Non-pigmented ciliary epithelial cell (primary cell): ENCODE results near the gene UGT3A2.
"Not testable (repeated sequence)": the region's sequence is repeated elsewhere in the genome, so short reads cannot be mapped to it uniquely, and the experiment has no call there.

ENCODE experiments used
- DNase-seq: peaks from one replicate; pipeline ENCODE4 v3.0.0-alpha.2; 2010; ENCODE audit warnings: low read depth

Gene UGT3A2

DNA sequence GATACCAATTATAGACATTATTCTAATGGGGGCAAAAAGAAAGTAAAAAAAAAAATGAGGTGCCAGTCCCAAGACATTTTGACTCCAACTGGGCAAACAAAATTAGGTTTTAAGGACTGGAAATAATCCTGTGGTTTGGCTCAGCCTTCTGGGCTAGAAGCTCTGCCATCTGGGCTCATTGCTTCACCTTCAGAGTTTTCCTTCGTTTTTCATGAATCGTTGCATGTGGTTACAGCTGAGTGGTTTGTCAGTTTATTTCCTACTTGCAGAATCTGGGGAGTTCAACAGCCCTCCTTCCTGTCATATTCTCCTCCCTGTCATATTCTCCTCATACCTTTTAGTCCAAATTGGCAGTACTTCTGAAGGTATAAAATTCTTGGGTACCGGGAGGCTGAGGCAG is 12.0 kb downstream of the UGT3A2 start:
- DNase-seq: no peak

DNA sequence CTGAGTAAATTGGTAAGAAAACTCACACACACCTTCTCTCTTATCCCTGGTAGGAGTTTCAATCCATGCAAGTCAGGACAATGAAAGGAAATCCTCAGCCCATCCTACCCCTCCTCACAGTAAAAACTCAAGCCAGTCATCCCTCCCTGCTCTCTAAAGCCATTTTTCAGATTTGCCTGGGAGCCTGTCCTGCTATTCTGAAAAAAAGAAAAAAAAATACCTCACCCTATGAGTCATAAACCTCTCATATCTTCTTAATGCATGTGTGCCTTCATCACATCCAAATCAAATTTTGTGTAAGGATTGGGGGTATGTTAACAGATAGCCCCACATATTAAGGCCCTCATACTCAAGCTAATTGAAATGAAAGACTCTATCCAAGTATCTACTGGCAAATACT is 14.1 kb downstream of the UGT3A2 start:
- DNase-seq: no peak

- DNase-seq: no peak
Measured at GRCh38 chr5:36049949-36050348, 16.7 kb downstream of the UGT3A2 start.

GRCh38 chr5:36047384-36048160 is 19.1 kb downstream of the UGT3A2 start:
- DNase-seq: no peak

GRCh38 chr5:36045895-36046294 is 20.8 kb downstream of the UGT3A2 start:
- no peak for DNase-seq

DNA sequence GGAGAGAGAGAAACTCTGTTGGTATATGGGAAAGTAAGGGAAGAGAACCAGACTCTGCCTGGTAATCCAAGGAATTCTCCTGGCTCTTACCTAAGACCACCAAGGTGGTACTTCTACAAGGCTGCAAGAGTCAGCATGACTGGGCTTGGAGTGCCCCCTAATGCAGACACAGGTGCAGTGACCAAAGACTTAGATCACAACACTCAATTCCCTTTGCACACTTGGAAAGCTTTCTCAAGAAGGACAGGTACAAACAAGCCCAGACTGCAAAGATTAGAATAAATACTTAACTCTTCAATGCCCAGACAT is 25.2 kb downstream of the UGT3A2 start:
- DNase-seq: no peak

DNA sequence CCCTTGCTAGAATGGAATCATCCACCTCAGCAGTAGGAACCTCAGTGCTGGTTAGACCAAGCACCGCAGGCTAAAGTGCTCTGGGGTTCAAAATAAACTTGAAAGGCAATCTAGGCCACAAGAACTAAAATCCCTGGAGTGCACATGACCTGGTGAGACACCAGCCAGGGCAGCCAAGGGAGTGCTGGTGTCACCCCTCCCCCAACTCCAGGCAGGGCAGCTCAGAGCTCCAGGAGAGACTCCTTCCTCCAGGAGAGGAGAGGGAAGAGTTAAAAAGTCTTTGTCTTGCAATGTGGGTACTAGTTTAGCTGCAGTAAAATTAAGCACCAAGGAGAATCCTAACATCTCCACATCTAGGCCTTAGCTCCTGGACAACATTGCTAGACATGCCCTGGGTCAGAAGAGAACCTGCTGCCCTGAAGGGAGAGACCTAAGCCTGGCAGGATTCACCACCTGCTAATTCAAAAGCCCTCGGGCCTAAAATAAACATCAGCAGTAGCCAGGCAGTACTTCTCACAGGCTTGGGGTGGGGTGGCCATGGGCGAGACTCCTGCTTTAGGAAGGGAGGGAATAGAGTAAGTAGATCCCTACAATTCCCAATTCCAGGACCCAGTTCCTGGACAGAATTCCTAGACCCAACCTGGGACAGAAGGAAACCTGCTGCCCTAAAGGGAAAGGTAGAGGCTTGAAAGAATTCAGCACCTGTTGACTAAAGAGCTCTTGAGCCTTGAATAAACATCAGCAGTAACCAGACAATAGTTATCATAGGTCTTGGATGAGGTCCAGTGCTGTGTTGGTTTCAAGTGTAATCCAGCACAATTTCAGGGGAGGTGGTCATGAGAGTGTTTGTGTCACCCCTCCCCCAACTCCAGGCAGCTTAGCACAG is 25.8 kb downstream of the UGT3A2 start:
- DNase-seq: no peak

DNA sequence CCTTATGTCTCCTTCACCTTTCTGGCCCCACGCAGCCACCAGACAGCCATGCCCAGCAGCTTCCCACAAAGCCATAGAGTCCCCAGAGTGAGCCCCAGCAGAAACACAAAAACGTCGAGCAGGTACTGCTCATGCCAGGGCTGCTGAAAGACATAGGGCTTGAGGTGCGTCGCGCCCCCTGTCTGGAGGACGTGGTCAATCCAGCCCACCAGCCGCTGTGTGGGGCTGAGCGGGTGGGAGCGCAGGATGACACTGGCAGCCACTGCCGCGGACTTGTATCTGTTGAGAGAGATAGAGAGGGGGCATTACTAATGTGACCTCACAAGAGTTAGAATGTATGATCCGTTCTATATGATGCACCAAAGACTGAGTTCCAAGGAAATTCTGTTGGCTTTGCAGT is 31.0 kb downstream of the UGT3A2 start:
- no peak for DNase-seq

DNA sequence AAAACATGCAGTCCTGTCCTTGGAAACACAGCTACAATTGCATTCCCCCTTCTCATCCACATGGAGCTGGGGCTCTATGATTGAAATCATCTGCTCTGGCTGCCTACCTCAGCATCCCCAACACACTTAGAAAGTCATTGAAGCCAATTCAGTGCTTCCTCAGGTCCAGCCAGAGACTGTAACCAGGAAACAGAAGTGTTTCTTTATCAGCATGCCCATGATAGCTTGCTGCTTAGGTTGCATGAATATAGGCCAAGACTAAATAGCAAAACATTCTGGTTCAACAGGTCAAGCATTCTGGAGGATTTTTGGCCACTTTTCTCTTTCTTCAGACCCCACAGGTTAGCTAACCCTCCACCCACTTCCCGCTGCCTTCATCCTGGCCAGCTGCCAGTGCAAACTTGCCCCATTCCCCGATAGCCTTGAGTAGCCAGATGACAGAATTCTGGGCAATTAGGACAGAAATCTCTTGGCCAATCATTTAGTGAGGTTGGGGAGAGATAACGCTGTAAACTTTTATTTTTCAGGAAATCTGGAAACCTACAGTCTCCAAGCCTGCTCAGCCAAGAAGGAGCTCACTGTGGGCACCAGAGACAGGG is 32.0 kb downstream of the UGT3A2 start:
- not testable (repeated sequence) for DNase-seq

DNA sequence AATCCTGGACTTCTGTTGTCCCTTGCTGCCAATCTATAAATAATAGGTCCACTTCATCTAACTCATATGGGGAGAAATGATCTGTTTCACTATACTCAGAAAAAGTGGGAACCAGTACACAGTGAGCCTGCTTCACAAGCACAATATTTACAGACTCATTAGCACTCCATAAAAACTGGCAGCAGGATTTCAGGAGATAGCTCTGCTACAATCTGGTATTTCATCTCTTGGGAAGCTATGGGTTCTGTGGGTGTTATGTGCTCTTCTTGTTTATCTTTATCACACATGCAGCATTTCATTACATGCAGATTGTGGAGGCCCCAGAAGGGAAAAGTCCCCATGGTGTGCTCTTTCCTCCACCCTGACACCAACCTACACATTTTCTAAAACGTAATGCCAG is 33.2 kb downstream of the UGT3A2 start:
- DNase-seq: no peak

GRCh38 chr5:36033047-36033446 is 33.6 kb downstream of the UGT3A2 start:
- no peak for DNase-seq

DNA sequence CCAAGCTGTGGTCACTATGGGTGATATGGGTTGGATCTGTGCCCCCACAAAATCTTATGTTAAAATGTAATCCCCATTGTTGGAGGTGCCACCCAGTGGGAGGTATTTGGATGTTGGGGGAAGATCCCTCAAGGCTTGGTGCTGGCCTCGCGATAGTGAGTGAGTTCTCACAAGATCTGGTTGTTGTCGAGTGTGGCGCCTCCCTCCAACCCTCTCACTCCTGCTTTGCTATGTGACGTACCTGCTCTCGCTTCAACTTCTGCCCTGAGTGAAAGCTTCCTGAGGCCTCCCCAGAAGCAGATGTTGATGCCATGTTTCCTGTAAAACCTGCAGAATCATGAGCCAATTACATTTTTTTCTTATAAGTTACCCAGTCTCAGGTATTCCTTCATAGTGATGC is 35.5 kb downstream of the UGT3A2 start:
- DNase-seq: no peak

- DNase-seq: no peak
Measured at GRCh38 chr5:36029914-36030313, 36.8 kb downstream of the UGT3A2 start.

- DNase-seq: no peak
Measured at GRCh38 chr5:36028816-36029465, 37.7 kb downstream of the UGT3A2 start.

GRCh38 chr5:36027711-36028110 is 39.0 kb downstream of the UGT3A2 start:
- DNase-seq: no peak

DNA sequence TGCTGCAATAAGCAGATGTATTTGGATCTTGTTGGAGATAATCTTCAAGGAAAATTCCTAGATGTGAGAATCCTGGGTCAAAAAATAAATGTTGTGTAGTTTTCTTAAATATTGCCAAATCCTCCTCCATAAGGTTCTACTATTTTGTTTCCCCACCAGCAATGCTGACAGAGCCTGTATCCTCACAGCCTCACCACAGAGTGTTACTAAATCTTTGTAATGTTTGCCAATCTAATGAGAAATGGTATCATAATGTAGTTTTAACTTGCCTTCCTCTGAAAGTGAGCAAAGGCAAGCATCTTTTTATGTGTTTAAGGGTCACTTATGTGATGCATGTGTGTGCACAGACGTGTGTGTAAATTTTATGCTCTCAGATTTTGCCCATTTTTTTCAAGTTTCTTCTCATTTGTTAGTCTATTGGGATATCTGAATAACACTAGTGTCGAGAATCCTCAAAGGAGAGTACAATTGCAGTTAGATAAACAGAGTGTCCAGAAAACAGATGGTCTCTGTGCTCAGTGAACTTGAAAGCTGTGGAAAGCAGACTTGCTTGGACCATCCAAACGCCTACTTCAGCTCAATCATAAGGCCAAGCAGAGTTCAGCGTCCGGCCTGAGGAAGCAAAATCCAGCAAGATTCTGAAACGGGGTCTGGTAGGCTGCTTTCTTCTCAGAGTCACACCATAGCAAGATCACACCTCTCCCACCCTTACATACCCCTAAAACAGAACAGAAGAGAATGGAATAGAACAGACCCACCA is 39.8 kb downstream of the UGT3A2 start:
- no peak for DNase-seq

DNA sequence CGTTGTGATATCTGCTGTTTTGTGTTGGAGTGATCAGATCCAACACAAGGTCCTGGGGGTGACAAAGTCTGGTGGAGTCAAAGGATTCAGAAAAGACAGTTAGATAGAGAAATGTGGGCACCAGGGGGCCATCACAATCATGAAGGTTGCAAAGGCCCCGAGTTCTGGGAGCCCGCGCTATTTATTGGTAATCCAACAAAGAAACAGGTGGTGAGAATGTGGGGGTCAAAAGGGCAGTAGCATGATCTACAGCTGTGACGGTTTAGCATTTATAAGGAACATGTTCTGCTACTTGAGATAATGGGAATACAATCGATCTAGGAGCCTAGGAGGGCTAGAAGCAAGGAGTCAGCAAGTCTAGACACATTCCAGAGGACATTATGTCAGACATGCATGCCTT is 44.4 kb downstream of the UGT3A2 start:
- not testable (repeated sequence) for DNase-seq

GRCh38 chr5:36019584-36019983 is 47.1 kb downstream of the UGT3A2 start:
- not testable (repeated sequence) for DNase-seq

- no peak for DNase-seq
Measured at GRCh38 chr5:36017622-36018021, 49.1 kb downstream of the UGT3A2 start.

DNA sequence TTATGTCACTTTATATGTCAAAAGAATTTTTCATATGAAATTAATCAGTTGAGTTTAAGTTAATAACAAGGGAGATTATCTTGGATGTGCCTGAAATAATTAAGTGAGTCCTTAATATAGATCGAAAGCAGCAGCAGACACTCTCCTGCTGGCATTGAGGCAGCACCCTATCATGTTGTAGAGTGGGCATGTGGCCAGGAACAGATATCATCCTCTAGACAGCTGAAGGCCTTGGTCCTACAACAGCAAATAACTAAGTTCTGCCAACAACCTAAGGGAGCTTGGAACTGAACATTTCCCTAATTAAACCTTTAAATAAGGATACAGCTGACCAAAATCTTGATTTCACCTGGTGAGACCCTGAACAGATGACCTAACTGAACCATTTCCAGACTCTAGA is 49.7 kb downstream of the UGT3A2 start:
- DNase-seq: no peak

DNA sequence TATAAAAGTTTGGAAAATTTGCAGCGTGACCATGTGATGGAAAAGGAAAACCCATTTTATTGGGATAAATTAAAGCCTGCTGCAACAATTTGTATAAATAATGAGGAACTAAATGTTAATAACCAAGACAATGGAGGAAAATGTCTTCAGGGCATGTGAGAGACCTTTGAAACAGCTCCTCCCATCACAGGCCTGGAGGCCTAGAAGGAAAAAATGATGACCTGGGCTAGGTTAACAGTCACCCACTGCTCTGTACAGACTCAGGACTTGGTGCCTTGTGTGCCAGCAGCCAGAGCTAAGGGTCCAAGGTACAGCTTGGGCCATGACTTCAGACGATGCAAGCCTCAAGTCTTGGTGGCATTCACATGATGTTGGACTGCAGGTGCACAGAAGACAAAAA is 53.5 kb downstream of the UGT3A2 start:
- DNase-seq: no peak

GRCh38 chr5:36009698-36010097 is 57.0 kb downstream of the UGT3A2 start:
- no peak for DNase-seq
